Gastroesophageal sphincter (tissue), 4 donors: ENCODE results near the gene PDE8B. TPM values are rescaled to one million over a fixed set of nuclear protein-coding genes. Genes with fewer than 3 reads are reported as not detected.
"Not testable (repeated sequence)": the region's sequence is repeated elsewhere in the genome, so short reads cannot be mapped to it uniquely, and the experiment has no call there.

Experiments
- ATAC-seq: fragments of 150-250 bp; one replicate; pipeline ENCODE4 v1.9.1; 2016; ENCODE audit warnings: mild to moderate bottlenecking, moderate library complexity
- H3K27ac ChIP-seq, 4 donors: fragments of 200-600 bp; sonication (generic) in 3 of 4; 1 replicate in 3 of 4; 2 replicates in 1 of 4; pipeline ENCODE4 v1.5.1; 2016 to 2019
- H3K27me3 ChIP-seq: fragments of 200-600 bp; sonication (generic); one replicate; pipeline ENCODE4 v1.5.1; 2019
- H3K36me3 ChIP-seq, 2 donors: fragments of 200-600 bp; sonication (generic); one replicate each; pipeline ENCODE4 v1.5.1; 2019; ENCODE audit warnings: control low read depth in 1 of 2
- H3K4me1 ChIP-seq, 3 donors: fragments of 200-600 bp; sonication (generic); 1 replicate in 2 of 3; 2 replicates in 1 of 3; pipeline ENCODE4 v1.5.1; 2016 to 2019; ENCODE audit warnings: control low read depth in 2 of 3
- H3K4me3 ChIP-seq, 2 donors: fragments of 200-600 bp; sonication (generic); one replicate each; pipeline ENCODE4 v1.5.1; 2019; ENCODE audit warnings: mild to moderate bottlenecking in 1 of 2, moderate library complexity in 1 of 2
- H3K9me3 ChIP-seq, 3 donors: fragments of 200-600 bp; sonication (generic); one replicate each; pipeline ENCODE4 v1.5.1; 2017 to 2019; ENCODE audit warnings: control low read depth in 2 of 3
- CTCF ChIP-seq, 4 experiments: fragments of 200-600 bp in 2 of 4; fragments of 450-650 bp in 2 of 4; sonication (generic) in 1 of 4; IDR thresholded peaks; one replicate each; pipeline ENCODE4 v1.5.1; 2017 to 2019; ENCODE audit warnings: antibody characterized with exemption in 4 of 4, mild to moderate bottlenecking in 2 of 4, moderate library complexity in 2 of 4
- EP300 ChIP-seq: sonication (generic); formaldehyde crosslinking; IDR thresholded peaks from one replicate; pipeline ENCODE4 v1.6.1; 2017; ENCODE audit warnings: antibody characterized with exemption, mild to moderate bottlenecking
- POLR2A ChIP-seq, 2 donors: fragments of 450-650 bp; IDR thresholded peaks; one replicate each; pipeline ENCODE4 v1.6.1; 2017; ENCODE audit warnings: antibody characterized with exemption in 2 of 2, mild to moderate bottlenecking in 2 of 2, moderate library complexity in 1 of 2
- POLR2AphosphoS5 ChIP-seq: sonication (generic); formaldehyde crosslinking; IDR thresholded peaks from one replicate; pipeline ENCODE4 v1.6.1; 2017; ENCODE audit warnings: antibody characterized with exemption
- WGBS, 2 donors: methylation state at CpG; one replicate each; pipeline ENCODE4 v1.1.5; 2018; ENCODE audit warnings: low coverage in 1 of 2; 5-methylcytosine and 5-hydroxymethylcytosine counted together
- total RNA-seq, 4 donors: library from RNA; depleted of rRNA; stranded (reverse); fragments of >200 nt; gene quantifications; one replicate each; pipeline ENCODE4 v1.1.0, GENCODE V29; 2016

PDE8B gene
- total RNA-seq, 4 donors from 2014 or later: 0.96 to 11.0 (median 2.3) TPM

DNA sequence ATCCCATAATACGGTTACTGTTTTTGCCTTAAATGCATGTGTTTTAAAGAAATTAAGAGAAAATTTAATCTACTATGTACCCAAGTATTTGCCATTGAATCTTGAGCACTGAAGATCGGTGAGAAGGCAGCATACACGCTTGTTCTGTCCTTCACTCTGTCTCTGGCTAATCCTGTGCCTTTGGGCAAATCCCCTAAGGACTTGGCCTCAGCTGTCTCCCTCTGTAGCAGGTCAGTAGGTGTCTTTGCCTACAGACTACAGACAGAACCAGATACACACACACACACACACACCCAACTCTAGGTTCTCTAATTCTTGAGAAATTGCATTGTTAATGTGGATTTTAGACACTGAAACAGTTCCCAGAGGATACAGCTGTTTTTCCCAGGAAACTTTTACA, 164.2 kb downstream of the PDE8B start:
- Histone ChIP-seq H3K4me3 (no peak overlapping the region), H3K4me1 (no peaks in the 10 kb centered on the region), H3K27me3 (no peaks in the 10 kb centered on the region), H3K27ac (no peak overlapping the region), H3K36me3 (no peaks in the 10 kb centered on the region), H3K9me3 (no peaks in the 10 kb centered on the region)
- WGBS, 2 donors: 91 to 98% methylated on average over 3 of the region's 3 CpGs
- no peak for ATAC-seq
- TF ChIP-seq POLR2A (IDR thresholded peaks at IDR 0.05): no peak
- no peak for TF ChIP-seq POLR2AphosphoS5
- no peak for TF ChIP-seq EP300
- no peak for TF ChIP-seq CTCF (IDR thresholded peaks at IDR 0.05)

- no peaks in the 10 kb centered on the region for H3K27me3 ChIP-seq
- no peak for TF ChIP-seq EP300
- TF ChIP-seq CTCF (IDR thresholded peaks at IDR 0.05): no peak
- TF ChIP-seq POLR2A (IDR thresholded peaks at IDR 0.05): no peak
- TF ChIP-seq POLR2AphosphoS5: no peak
- no peaks in the 10 kb centered on the region for H3K9me3 ChIP-seq
- no peak overlapping the region for H3K27ac ChIP-seq
- no peaks in the 10 kb centered on the region for H3K4me1 ChIP-seq
- no peak overlapping the region for H3K4me3 ChIP-seq
- no peak for ATAC-seq
- 70 to 89% methylated on average over 3 to 5 of the region's 5 CpGs for WGBS, 2 donors
- no peaks in the 10 kb centered on the region for H3K36me3 ChIP-seq
Observed at GRCh38 chr5:77376609-77377300, 166.3 kb downstream of the PDE8B start.

DNA sequence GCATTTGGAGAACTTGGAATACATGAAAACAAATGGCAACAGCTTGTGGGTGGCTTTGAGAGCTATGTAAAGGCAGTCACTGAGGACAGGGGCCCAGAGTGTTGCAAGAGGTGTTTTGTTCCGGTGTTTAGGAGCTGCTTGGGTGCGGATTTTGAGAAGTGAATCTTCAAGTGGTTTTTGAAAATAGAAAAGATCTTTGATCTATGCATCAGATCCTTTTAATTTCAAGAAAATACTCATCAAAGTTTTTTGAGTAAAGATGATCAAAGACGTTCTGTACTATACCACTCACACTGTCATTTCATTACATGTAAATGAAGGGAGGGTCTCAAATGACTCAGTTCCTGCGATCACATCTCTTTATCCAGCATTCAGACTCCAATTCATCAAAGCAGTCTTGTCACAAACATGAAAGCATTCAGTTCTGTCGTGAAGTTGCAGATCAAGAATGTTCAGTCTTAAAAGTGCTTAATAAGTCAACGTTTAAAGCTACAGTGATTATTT, 169.1 kb downstream of the PDE8B start:
- no peaks in the 10 kb centered on the region for H3K4me1 ChIP-seq
- no peak overlapping the region for H3K4me3 ChIP-seq
- ATAC-seq: no peak
- H3K9me3 ChIP-seq: no peaks in the 10 kb centered on the region
- TF ChIP-seq POLR2AphosphoS5 (no peak), EP300 (no peak), POLR2A (IDR thresholded peaks at IDR 0.05) (no peak), CTCF (IDR thresholded peaks at IDR 0.05) (no peak)
- no peak overlapping the region for H3K27ac ChIP-seq
- WGBS, 2 donors: 48 to 53% methylated on average over 6 of the region's 6 CpGs
- H3K36me3 ChIP-seq: no peaks in the 10 kb centered on the region
- no peaks in the 10 kb centered on the region for H3K27me3 ChIP-seq

DNA sequence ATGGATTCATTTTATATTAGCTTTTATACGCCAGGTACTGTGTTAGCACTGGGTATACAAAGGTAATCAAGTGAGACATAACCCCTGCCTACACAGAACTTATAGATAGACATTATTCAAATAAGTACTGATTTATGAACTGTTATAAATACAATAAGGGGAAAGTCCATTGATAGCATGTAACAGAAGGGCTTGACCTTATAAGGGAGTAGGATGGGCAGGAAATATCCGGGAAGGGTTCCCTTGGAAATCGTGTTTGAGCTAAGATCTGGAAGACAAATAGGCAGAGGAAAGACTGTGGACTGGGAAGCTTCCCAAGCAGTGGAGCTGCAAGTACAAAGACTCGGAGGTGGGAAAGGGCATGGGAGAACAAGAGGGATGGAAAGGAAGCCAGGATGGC, 170.2 kb downstream of the PDE8B start:
- no peak overlapping the region for H3K27ac ChIP-seq
- no peaks in the 10 kb centered on the region for H3K36me3 ChIP-seq
- H3K4me1 ChIP-seq: no peaks in the 10 kb centered on the region
- ATAC-seq: no peak
- H3K9me3 ChIP-seq: no peaks in the 10 kb centered on the region
- WGBS, 2 donors: 50 to 58% methylated on average over 4 of the region's 4 CpGs
- H3K27me3 ChIP-seq: no peaks in the 10 kb centered on the region
- no peak for TF ChIP-seq EP300
- TF ChIP-seq POLR2A (IDR thresholded peaks at IDR 0.05): no peak
- TF ChIP-seq POLR2AphosphoS5: no peak
- TF ChIP-seq CTCF (IDR thresholded peaks at IDR 0.05): no peak
- H3K4me3 ChIP-seq: no peak overlapping the region

- not testable (repeated sequence) for H3K27ac ChIP-seq, H3K36me3 ChIP-seq, H3K4me1 ChIP-seq, H3K9me3 ChIP-seq, ATAC-seq, H3K27me3 ChIP-seq, H3K4me3 ChIP-seq
- 86 to 93% methylated on average over 2 of the region's 2 CpGs for WGBS, 2 donors
Observed at GRCh38 chr5:77383336-77383735, 172.9 kb downstream of the PDE8B start.

DNA sequence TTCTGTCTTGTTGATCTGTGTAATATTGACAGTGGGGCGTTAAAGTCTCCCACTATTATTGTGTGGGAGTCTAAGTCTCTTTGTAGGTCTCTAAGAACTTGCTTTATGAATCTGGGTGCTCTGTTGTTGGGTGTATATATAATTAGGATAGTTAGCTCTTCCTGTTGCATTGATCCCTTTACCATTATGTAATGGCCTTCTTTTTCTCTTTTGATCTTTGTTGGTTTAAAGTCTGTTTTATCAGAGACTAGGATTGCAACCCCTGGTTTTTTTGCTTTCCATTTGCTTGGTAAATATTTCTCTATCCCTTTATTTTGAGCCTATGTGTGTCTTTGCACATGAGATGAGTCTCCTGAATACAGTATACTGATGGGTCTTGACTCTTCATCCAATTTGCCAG, 175.9 kb downstream of the PDE8B start:
- not testable (repeated sequence) for ATAC-seq, H3K4me1 ChIP-seq
- WGBS, 2 donors: 83 to 100% methylated on average over 1 of the region's 1 CpG

More for the DNA sequence above, 175.9 kb downstream of the PDE8B start:
- not testable (repeated sequence) for H3K9me3 ChIP-seq, H3K27me3 ChIP-seq, H3K4me3 ChIP-seq, H3K27ac ChIP-seq, H3K36me3 ChIP-seq
